Measurements from ENCODE around the gene CFAP61.
A peak's percentile ranks its signal among the peaks of the same experiment; 100 is the strongest.

CFAP61 gene

GRCh38 chr20:20078041-20078440 is 25.7 kb downstream of the CFAP61 start:
- H3K4me3 ChIP-seq (ENCODE audit: low read depth, low read length): no peak overlapping the region
- TF ChIP-seq MAX (IDR thresholded peaks at IDR 0.05; ENCODE audit: low read depth, low read length) (no peak), POLR2A (IDR thresholded peaks at IDR 0.05; ENCODE audit: extremely low read depth, insufficient read length) (no peak), MYC (IDR thresholded peaks at IDR 0.05; ENCODE audit: low read depth, low read length) (no peak), CTCF (IDR thresholded peaks at IDR 0.05; ENCODE audit: low read depth, low read length) (no peak)
- DNase-seq (ENCODE audit: low read depth): no peak

GRCh38 chr20:20079102-20079784 is 26.9 kb downstream of the CFAP61 start:
- H3K4me3 ChIP-seq (ENCODE audit: low read depth, low read length): no peak overlapping the region
- no peak for DNase-seq (ENCODE audit: low read depth)

GRCh38 chr20:20083807-20084206 is 31.5 kb downstream of the CFAP61 start:
- TF ChIP-seq MYC (IDR thresholded peaks at IDR 0.05; ENCODE audit: low read depth, low read length): no peak
- no peak for TF ChIP-seq MAX (IDR thresholded peaks at IDR 0.05; ENCODE audit: low read depth, low read length)
- peak; percentile 32 for TF ChIP-seq CTCF (IDR thresholded peaks at IDR 0.05; ENCODE audit: low read depth, low read length)
- TF ChIP-seq POLR2A (IDR thresholded peaks at IDR 0.05; ENCODE audit: extremely low read depth, insufficient read length): no peak
- H3K4me3 ChIP-seq (ENCODE audit: low read depth, low read length): no peak overlapping the region
- DNase-seq (ENCODE audit: low read depth): peak; percentile 53

More at GRCh38 chr20:20079102-20079784, 26.9 kb downstream of the CFAP61 start:
- TF ChIP-seq MYC (IDR thresholded peaks at IDR 0.05; ENCODE audit: low read depth, low read length) (no peak), MAX (IDR thresholded peaks at IDR 0.05; ENCODE audit: low read depth, low read length) (no peak), CTCF (IDR thresholded peaks at IDR 0.05; ENCODE audit: low read depth, low read length) (no peak), POLR2A (IDR thresholded peaks at IDR 0.05; ENCODE audit: extremely low read depth, insufficient read length) (no peak)

GRCh38 chr20:20084296-20084752 is 32.0 kb downstream of the CFAP61 start:
- H3K4me3 ChIP-seq (ENCODE audit: low read depth, low read length): no peak overlapping the region
- TF ChIP-seq MYC (IDR thresholded peaks at IDR 0.05; ENCODE audit: low read depth, low read length): no peak
- no peak for TF ChIP-seq POLR2A (IDR thresholded peaks at IDR 0.05; ENCODE audit: extremely low read depth, insufficient read length)
- no peak for TF ChIP-seq MAX (IDR thresholded peaks at IDR 0.05; ENCODE audit: low read depth, low read length)
- no peak for TF ChIP-seq CTCF (IDR thresholded peaks at IDR 0.05; ENCODE audit: low read depth, low read length)
- no peak for DNase-seq (ENCODE audit: low read depth)

- TF ChIP-seq MAX (IDR thresholded peaks at IDR 0.05; ENCODE audit: low read depth, low read length) (no peak), CTCF (IDR thresholded peaks at IDR 0.05; ENCODE audit: low read depth, low read length) (no peak), POLR2A (IDR thresholded peaks at IDR 0.05; ENCODE audit: extremely low read depth, insufficient read length) (no peak), MYC (IDR thresholded peaks at IDR 0.05; ENCODE audit: low read depth, low read length) (no peak)
- no peak overlapping the region for H3K4me3 ChIP-seq (ENCODE audit: low read depth, low read length)
- no peak for DNase-seq (ENCODE audit: low read depth)
Measured at GRCh38 chr20:20085071-20085470, 32.7 kb downstream of the CFAP61 start.

All from NB4 (cell line).